ENCODE measurements around the gene CST9.

GRCh38 chr20:23629542-23630391, 24.1 kb upstream of the CST9 start:
- TF ChIP-seq CTCF (IDR thresholded peaks at IDR 0.05; ENCODE audit: poor library complexity) (no peak), EZH2 (IDR thresholded peaks at IDR 0.05; ENCODE audit: borderline replicate concordance) (no peak), EZH2phosphoT487 (IDR thresholded peaks at IDR 0.05; ENCODE audit: low read depth, severe bottlenecking, unreplicated experiment) (no peak)

All from hepatocyte (in vitro differentiated cells).